K562 (cell line): ENCODE results near the gene KLHDC7B. TPM values are rescaled to one million over a fixed set of nuclear protein-coding genes. Genes with fewer than 3 reads are reported as not detected.

Source experiments
- CREB3L1 ChIP-seq: fragments of 450-650 bp; IDR thresholded peaks from 2 replicates; pipeline ENCODE4 v1.6.1; 2014; ENCODE audit warnings: low read depth, mild to moderate bottlenecking, moderate library complexity, borderline replicate concordance
- ETV5 ChIP-seq: sonication (generic); formaldehyde crosslinking; IDR thresholded peaks from 2 replicates; pipeline ENCODE4 v1.4.0; 2020; ENCODE audit warnings: low read depth, mild to moderate bottlenecking, missing genetic modification reagents
- FOS ChIP-seq: IDR thresholded peaks from 3 replicates; pipeline ENCODE4 v1.6.1; 2011; ENCODE audit not compliant: insufficient read length; ENCODE audit errors: extremely low read depth
- GATA2 ChIP-seq: sonication (generic); formaldehyde crosslinking; IDR thresholded peaks from 2 replicates; pipeline ENCODE4 v1.4.0; 2020; ENCODE audit warnings: mild to moderate bottlenecking, missing genetic modification reagents
- GMEB1 ChIP-seq: fragments of 250-450 bp; sonication (Bioruptor Pico); IDR thresholded peaks from 2 replicates; pipeline ENCODE4 v1.4.0; 2020; ENCODE audit warnings: mild to moderate bottlenecking
- HDAC3 ChIP-seq: fragments of 450-650 bp; IDR thresholded peaks from 2 replicates; pipeline ENCODE4 v1.6.1; 2018; ENCODE audit warnings: borderline replicate concordance, mild to moderate bottlenecking, moderate library complexity; ENCODE audit not compliant: partially characterized antibody
- HNRNPK ChIP-seq: fragments of 200-400 bp; formaldehyde crosslinking; IDR thresholded peaks from one replicate; pipeline ENCODE4 v1.6.1; 2018; ENCODE audit warnings: mild to moderate bottlenecking, low read depth, low read length; ENCODE audit not compliant: poor library complexity, severe bottlenecking
- NFIX ChIP-seq: fragments of 250-450 bp; sonication (Bioruptor Pico); IDR thresholded peaks from 2 replicates; pipeline ENCODE4 v1.4.0; 2020; ENCODE audit warnings: low read depth, mild to moderate bottlenecking, moderate library complexity
- PHF20 ChIP-seq: fragments of 450-650 bp; IDR thresholded peaks from 2 replicates; pipeline ENCODE4 v1.6.1; 2018; ENCODE audit not compliant: partially characterized antibody
- POLR2AphosphoS2 ChIP-seq: IDR thresholded peaks from 2 replicates; pipeline ENCODE4 v1.6.1; 2012; ENCODE audit warnings: low read length, improper control_type of control experiment
- PYGO2 ChIP-seq: fragments of 450-650 bp; IDR thresholded peaks from 2 replicates; pipeline ENCODE4 v1.6.1; 2016; ENCODE audit warnings: mild to moderate bottlenecking, missing genetic modification characterization, moderate library complexity, missing compliant biosample characterization
- RBM34 ChIP-seq: fragments of 200-400 bp; formaldehyde crosslinking; IDR thresholded peaks from 2 replicates; pipeline ENCODE4 v1.6.1; 2018; ENCODE audit warnings: low read length, borderline replicate concordance; ENCODE audit not compliant: insufficient read depth
- SAFB ChIP-seq: fragments of 200-400 bp; formaldehyde crosslinking; IDR thresholded peaks from 2 replicates; pipeline ENCODE4 v1.6.1; 2017; ENCODE audit warnings: low read depth, low read length, borderline replicate concordance
- SRSF7 ChIP-seq: fragments of 200-400 bp; formaldehyde crosslinking; optimal IDR thresholded peaks from 2 replicates; pipeline ENCODE3; 2017; ENCODE audit warnings: mild to moderate bottlenecking, low read depth, low read length
- TCF3 ChIP-seq: sonication (generic); formaldehyde crosslinking; IDR thresholded peaks from 2 replicates; pipeline ENCODE4 v1.4.0; 2020; ENCODE audit warnings: mild to moderate bottlenecking, missing genetic modification reagents
- U2AF1 ChIP-seq: fragments of 200-400 bp; formaldehyde crosslinking; optimal IDR thresholded peaks from 2 replicates; pipeline ENCODE3; 2017; ENCODE audit warnings: mild to moderate bottlenecking, low read depth, low read length, moderate library complexity
- XRCC4 ChIP-seq: IDR thresholded peaks from one replicate; pipeline ENCODE4 v1.6.1; 2011; ENCODE audit not compliant: insufficient read depth, insufficient read length; ENCODE audit errors: extremely low read depth
- ZBTB43 ChIP-seq: sonication (generic); formaldehyde crosslinking; IDR thresholded peaks from 2 replicates; pipeline ENCODE4 v1.8.0; 2023; ENCODE audit warnings: mild to moderate bottlenecking, missing genetic modification reagents
- ZKSCAN3 ChIP-seq: fragments of 250-450 bp; sonication (Bioruptor Pico); IDR thresholded peaks from 2 replicates; pipeline ENCODE4 v1.4.0; 2020
- ZNF449 ChIP-seq: fragments of 250-450 bp; sonication (Bioruptor Pico); IDR thresholded peaks from 2 replicates; pipeline ENCODE4 v1.8.0; 2022; ENCODE audit warnings: moderate library complexity, mild to moderate bottlenecking, inconsistent platforms
- polyA plus RNA-seq, 8 experiments: library from polyadenylated mRNA; depleted of rRNA in 4 of 8; stranded (reverse) in 5 of 8; unstranded in 3 of 8; fragments of >200 nt; fragmentation: Nextera tagmentation in 2 of 8; fragmentation: Illumina TruSeq in 1 of 8; extraction: Ambion mirVana in 2 of 8; extraction: Trizol in 1 of 8; gene quantifications; 2 replicates each; pipeline versions ENCODE4 v1.2.1 to v1.2.3, GENCODE V29; 2011 to 2014; ENCODE audit warnings: inconsistent platforms in 1 of 8, missing spikeins in 1 of 8
- total RNA-seq, 7 experiments: library from RNA; depleted of rRNA in 6 of 7; stranded (reverse); fragments of >200 nt in 6 of 7; fragmentation: Illumina TruSeq in 2 of 7; extraction: Trizol in 2 of 7; gene quantifications; 2 replicates each; pipeline versions ENCODE4 v1.2.1 to v1.2.3, GENCODE V29; 2011 to 2021; ENCODE audit warnings: low replicate concordance in 1 of 7
- TF ChIP-seq, protein P1 (sequence below): IDR thresholded peaks from 3 replicates; pipeline ENCODE4 v1.6.1; 2011; ENCODE audit warnings: borderline replicate concordance, mild to moderate bottlenecking; ENCODE audit not compliant: insufficient read length, insufficient read depth

The KLHDC7B gene
- total and polyA plus RNA-seq, 9 of the 15 experiments (the other 6 are each of a cell fraction or from before 2014, with no cell fraction given): 0.04 to 0.22 (median 0.05) TPM; not detected in 4

- TF ChIP-seq ZNF449 (CRISPR knock-in tag) (no peak), POLR2AphosphoS2 (peak; percentile 96), GATA2 (CRISPR knock-in tag) (no peak), HNRNPK (peak; percentile 5), TCF3 (CRISPR knock-in tag) (no peak; the same call in 1 of the 2 replicates), ETV5 (CRISPR knock-in tag) (no peak), PYGO2 (tag) (no peak), HDAC3 (no peak), XRCC4 (no peak), NFIX (CRISPR knock-in tag) (no peak), PHF20 (peak; percentile 11), ZBTB43 (CRISPR knock-in tag) (no peak), SAFB (peak; percentile 64), U2AF1 (no peak), FOS (no peak), GMEB1 (CRISPR knock-in tag) (no peak), SRSF7 (no peak), RBM34 (0 out of 2 replicates have a peak, but pooled peaks have one; percentile 3), CREB3L1 (no peak; the same call in 1 of the 2 replicates), ZKSCAN3 (CRISPR knock-in tag) (no peak)
- TF ChIP-seq, protein P1, sequence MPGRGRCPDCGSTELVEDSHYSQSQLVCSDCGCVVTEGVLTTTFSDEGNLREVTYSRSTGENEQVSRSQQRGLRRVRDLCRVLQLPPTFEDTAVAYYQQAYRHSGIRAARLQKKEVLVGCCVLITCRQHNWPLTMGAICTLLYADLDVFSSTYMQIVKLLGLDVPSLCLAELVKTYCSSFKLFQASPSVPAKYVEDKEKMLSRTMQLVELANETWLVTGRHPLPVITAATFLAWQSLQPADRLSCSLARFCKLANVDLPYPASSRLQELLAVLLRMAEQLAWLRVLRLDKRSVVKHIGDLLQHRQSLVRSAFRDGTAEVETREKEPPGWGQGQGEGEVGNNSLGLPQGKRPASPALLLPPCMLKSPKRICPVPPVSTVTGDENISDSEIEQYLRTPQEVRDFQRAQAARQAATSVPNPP: no peak
Observed at GRCh38 chr22:50525104-50525857, 20.4 kb upstream of the KLHDC7B start, which contains the start of gene SCO2 (continued).
